Heart right ventricle (tissue), 16 donors: ENCODE data around the gene TMEM123. TPM values are rescaled to one million over a fixed set of nuclear protein-coding genes. Genes with fewer than 3 reads are reported as not detected.

Experiments used
- ATAC-seq, 8 donors: fragments of 200-7000 bp; cut with Tn5 transposase; one replicate each; pipeline ENCODE4 v1.9.1; 2020; ENCODE audit warnings: mild to moderate bottlenecking in 8 of 8, moderate library complexity in 8 of 8, moderate number of reproducible peaks in 1 of 8
- DNase-seq, 2 donors: peaks; one replicate each; pipeline ENCODE4 v3.0.0-alpha.2; 2020
- H3K27ac ChIP-seq, 10 donors: fragments of 200-600 bp; sonication (generic) in 2 of 10; one replicate each; pipeline versions ENCODE4 v1.5.0 to v1.8.0; 2020 to 2022; ENCODE audit warnings: mild to moderate bottlenecking in 3 of 10
- H3K27me3 ChIP-seq, 7 donors: fragments of 200-600 bp; one replicate each; pipeline ENCODE4 v1.8.0; 2021 to 2022; ENCODE audit warnings: mild to moderate bottlenecking in 2 of 7
- H3K36me3 ChIP-seq, 9 donors: fragments of 200-600 bp; sonication (generic) in 1 of 9; one replicate each; pipeline versions ENCODE4 v1.5.0 to v1.8.0; 2020 to 2022; ENCODE audit warnings: mild to moderate bottlenecking in 2 of 9
- H3K4me1 ChIP-seq, 9 donors: fragments of 200-600 bp; sonication (generic) in 1 of 9; one replicate each; pipeline versions ENCODE4 v1.5.0 to v1.8.0; 2020 to 2022; ENCODE audit warnings: mild to moderate bottlenecking in 4 of 9
- H3K4me3 ChIP-seq, 10 donors: fragments of 200-600 bp; sonication (generic) in 2 of 10; one replicate each; pipeline versions ENCODE4 v1.5.0 to v1.8.0; 2020 to 2022; ENCODE audit warnings: mild to moderate bottlenecking in 7 of 10, moderate library complexity in 2 of 10
- H3K9me3 ChIP-seq, 11 donors: fragments of 200-600 bp in 10 of 11; sonication (generic) in 2 of 11; one replicate each; pipeline versions ENCODE4 v1.5.0 to v1.8.0; 2013 to 2022; ENCODE audit warnings: mild to moderate bottlenecking in 2 of 11, control low read depth in 1 of 11, moderate library complexity in 1 of 11
- CTCF ChIP-seq, 9 donors: fragments of 200-600 bp; sonication (generic) in 2 of 9; IDR thresholded peaks; one replicate each; pipeline versions ENCODE4 v1.5.0 to v1.8.0; 2021 to 2022; ENCODE audit warnings: antibody characterized with exemption in 9 of 9, mild to moderate bottlenecking in 5 of 9, moderate library complexity in 1 of 9
- WGBS, 2 donors: extraction: QIAGEN DNeasy Blood & Tissue Kit; methylation state at CpG; one replicate each; pipeline ENCODE4 v1.1.7; 2013; ENCODE audit warnings: inconsistent platforms in 1 of 2; 5-methylcytosine and 5-hydroxymethylcytosine counted together
- intact Hi-C, 10 donors: fragments of 100-400 bp; cut with DNase I; formaldehyde crosslinking; loops; one replicate each; pipeline versions ENCODE4 v1.11.1 to v1.14.2; 2022
- polyA plus RNA-seq, 2 donors: library from polyadenylated mRNA; stranded (reverse); fragments of 200-250 nt; gene quantifications; one replicate each; pipeline ENCODE4 v1.2.3, GENCODE V29; 2013
- total RNA-seq, 10 donors: library from RNA; stranded (reverse); fragmentation: NEBNext Ultra II Directional in 3 of 10; extraction: Animal tissue kit (Norgen Biotek cat#: 25700) in 3 of 10; gene quantifications; one replicate each; pipeline versions ENCODE4 v1.2.1 to v1.2.4, GENCODE V29; 2021 to 2023
- donor health status: Arrhythmogenic right ventricular cardiomyopathy.
- donor health status: ischemic (EF 13 %, LVEDD 7.1; RV severe dilation, severe dysfunction).
- donor health status: healthy with polysubstance abuse.
- donor health status: DM: no; HTN: yes; CAD: no.
- donor health status: DM: no; HTN: no; CAD: no.
- donor health status: ischemic (EF 25% LVEDD 6.9; RV normal size, moderate dysfunction).
- donor health status: ischemic (EF 25% LVEDD 5.7; RV mildly dilated, moderate dysfunction).
- donor health status: healthy.
- donor health status: DM: yes; HTN: yes; CAD: no.
- donor health status: Ischemic cardiomyopathy.
- donor health status: ischemic (EF 35%, LVEDD 5.7; RV mildly dilated, moderate dysfunction).
- donor health status: nonischemic (EF 11% LVEDD 7.7; RV severe dilation, severe dysfunction).
- donor health status: DM: yes; HTN: yes; CAD: no.
- donor health status: PGD.
- donor health status: ischemic (EF 29% LVEDD 5.4; RV normal size, mild dysfunction).
- donor health status: nonischemic (EF 23%, LVEDD 6.1; RV moderate dilation, normal function).

TMEM123 gene
- total and polyA plus RNA-seq, 12 donors = 18.7 to 98.7 (median 77.4) TPM

DNA sequence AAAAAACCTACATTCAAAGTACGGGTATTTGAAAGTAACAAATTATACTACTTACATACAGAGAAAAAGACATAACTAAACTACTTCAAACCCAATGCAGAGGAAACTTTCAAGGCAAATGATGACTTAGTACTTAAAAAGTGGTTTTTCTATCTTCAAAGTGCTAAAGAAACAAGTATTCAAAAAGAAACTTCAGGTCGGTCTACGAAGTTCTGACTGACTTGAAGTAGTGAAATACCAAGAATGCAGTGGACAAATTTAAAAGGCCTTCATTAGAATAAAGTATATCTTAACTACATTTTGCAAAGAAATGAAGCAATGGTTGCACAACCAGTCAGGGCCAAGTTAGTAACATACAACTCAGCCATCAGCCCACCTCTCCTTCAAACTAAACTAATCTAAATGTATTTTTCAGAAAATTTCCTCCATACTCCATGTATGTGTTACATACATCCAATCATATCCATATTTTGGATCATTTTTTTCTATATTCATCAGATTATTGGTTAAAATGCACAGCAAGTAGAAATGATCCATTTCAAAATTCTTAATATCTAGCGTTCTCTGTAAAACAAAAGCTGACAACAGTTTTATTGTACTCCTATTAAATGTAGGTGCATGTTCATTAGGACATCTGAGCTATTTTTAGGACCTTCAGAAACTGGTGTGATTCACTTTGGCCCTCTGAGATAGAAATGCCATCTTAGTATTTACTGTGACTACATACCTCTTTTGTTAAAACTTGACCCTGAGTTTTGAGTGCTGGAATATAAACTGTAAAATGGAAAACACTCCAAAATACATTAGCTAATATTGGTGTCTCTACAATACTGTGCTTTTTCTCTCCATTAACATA lies 55.6 kb downstream of the TMEM123 start:
- Histone ChIP-seq H3K4me1 (peaks cover 0 to 11% (median 4%) of the 10 kb centered on the region in 9 donors), H3K36me3 (peaks cover 0 to 99% (median 24%) of the 10 kb centered on the region in 9 donors), H3K4me3 (no peak overlapping the region), H3K27me3 (no peaks in the 10 kb centered on the region), H3K27ac (no peak overlapping the region), H3K9me3 (no peaks in the 10 kb centered on the region)
- no peak for DNase-seq
- TF ChIP-seq CTCF (IDR thresholded peaks at IDR 0.05) = no peak
- intact Hi-C loops = loop anchor here in 1 of 10 donors (5.0 kb wide), 1 partner anchor 55 kb away; the partner anchor contains the start of gene TMEM123
- WGBS, 2 donors = 92 to 93% methylated on average over 4 of the region's 4 CpGs
- ATAC-seq = peak in 1 of 8 donors; percentile 39

- Histone ChIP-seq H3K27ac (no peak overlapping the region), H3K36me3 (peaks cover 0 to 99% (median 25%) of the 10 kb centered on the region in 9 donors), H3K9me3 (no peaks in the 10 kb centered on the region), H3K4me3 (no peak overlapping the region), H3K4me1 (peaks cover 0 to 11% (median 4%) of the 10 kb centered on the region in 9 donors), H3K27me3 (no peaks in the 10 kb centered on the region)
- no peak for TF ChIP-seq CTCF (IDR thresholded peaks at IDR 0.05)
- intact Hi-C loops = loop anchor here in 1 of 10 donors (5.0 kb wide), 1 partner anchor 56 kb away; the partner anchor contains the start of gene TMEM123
- 89 to 90% methylated on average over 6 of the region's 6 CpGs for WGBS, 2 donors
- DNase-seq (no peak), ATAC-seq (no peak)
These were observed 56.7 kb downstream of the TMEM123 start for GRCh38 chr11:102395720-102396393.

DNA sequence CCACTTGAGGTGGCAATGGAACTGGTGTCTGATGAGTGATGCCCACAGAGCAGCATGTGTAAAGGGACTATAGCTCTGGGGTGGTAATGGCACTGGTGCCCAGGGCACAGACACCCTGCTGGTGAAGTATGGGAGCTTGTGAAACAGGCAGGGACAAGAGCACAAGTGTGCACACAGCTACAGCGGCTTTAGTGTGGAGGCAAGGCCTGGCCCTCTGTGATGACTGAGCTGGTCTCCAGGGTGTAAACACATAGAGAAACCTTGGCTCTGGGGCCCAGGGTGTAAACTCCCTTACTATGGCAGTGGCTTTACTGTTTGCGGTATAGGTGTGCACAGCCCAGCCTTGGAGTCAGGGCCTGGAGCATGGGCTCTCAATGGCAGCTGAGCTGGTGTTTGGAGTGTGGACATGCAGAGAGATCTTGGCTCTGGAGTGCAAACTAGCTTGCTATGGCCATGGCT lies 59.3 kb downstream of the TMEM123 start:
- H3K4me1 ChIP-seq = peaks cover 0 to 15% (median 5%) of the 10 kb centered on the region in 9 donors
- 93 to 98% methylated on average over 2 of the region's 2 CpGs for WGBS, 2 donors
- intact Hi-C loops = loop anchor here in 7 of 10 donors (5.0 kb wide), 4 partner anchors 59 to 104 kb away; partner anchors contain the start of gene TMEM123 (in 2 of the 7)
- TF ChIP-seq CTCF (IDR thresholded peaks at IDR 0.05) = no peak
- peak in 3 of 8 donors; percentile 8 to 45 (median 29) for ATAC-seq
- H3K36me3 ChIP-seq = peaks cover 0 to 94% (median 25%) of the 10 kb centered on the region in 9 donors
- no peak overlapping the region for H3K27ac ChIP-seq
- H3K4me3 ChIP-seq = no peak overlapping the region
- no peaks in the 10 kb centered on the region for H3K9me3 ChIP-seq
- H3K27me3 ChIP-seq = no peaks in the 10 kb centered on the region
- no peak for DNase-seq
